ENCODE data around the gene ZNF385B. TPM values are rescaled to one million over a fixed set of nuclear protein-coding genes. Genes with fewer than 3 reads are reported as not detected.

The ZNF385B gene
- total RNA-seq, 2 experiments from 2014 or later: 113 to 178 TPM

GRCh38 chr2:179720173-179720772, 141.1 kb downstream of the ZNF385B start:
- Histone ChIP-seq H3K9me3 (ENCODE audit: low read length) (no peaks in the 10 kb centered on the region), H3K4me1 (ENCODE audit: insufficient read depth, low read length, poor library complexity, severe bottlenecking) (no peaks in the 10 kb centered on the region), H3K4me3 (ENCODE audit: low read depth, low read length, poor library complexity, severe bottlenecking) (no peak overlapping the region), H2AFZ (ENCODE audit: low read length) (no peak overlapping the region), H3K9me2 (ENCODE audit: insufficient read depth, low read length) (no peaks in the 10 kb centered on the region), H3K4me2 (ENCODE audit: low read length) (no peak overlapping the region), H3K79me2 (ENCODE audit: insufficient read depth, low read depth, low read length) (peaks cover 39% of the 10 kb centered on the region), H3K36me3 (ENCODE audit: insufficient read depth, low read length) (peaks cover 43% of the 10 kb centered on the region), H4K20me1 (ENCODE audit: insufficient read depth, low read length) (0 out of 2 replicates have a peak, but pooled peaks cover 3% of the 10 kb centered on the region), H3K27ac (ENCODE audit: low read depth, low read length, poor library complexity, severe bottlenecking) (no peak overlapping the region)
- no TSS peak for BruUV-seq (replicated peaks)
- POLR2A ChIA-PET: interaction anchor here (0.7 kb wide), 1 partner anchor 261 kb away, joined by 3 read pairs; no protein-coding TSS in a partner anchor
- intact Hi-C loops (cut with micrococcal nuclease; ENCODE audit: unreplicated experiment): no loop called here
- no peak for DNase-seq (ENCODE audit: low spot score)
- CTCF ChIA-PET (ENCODE audit: unreplicated experiment): no interaction called here
- TF ChIP-seq EZH2phosphoT487 (IDR thresholded peaks at IDR 0.05; ENCODE audit: borderline replicate concordance, low read depth, low read length) (no peak), CTCF (conservative IDR thresholded peaks at IDR 0.05; ENCODE audit: low read length) (no peak)

GRCh38 chr2:179715871-179716270, 145.5 kb downstream of the ZNF385B start:
- no peaks in the 10 kb centered on the region for H3K9me2 ChIP-seq (ENCODE audit: insufficient read depth, low read length)
- no peaks in the 10 kb centered on the region for H3K4me1 ChIP-seq (ENCODE audit: insufficient read depth, low read length, poor library complexity, severe bottlenecking)
- no peak overlapping the region for H2AFZ ChIP-seq (ENCODE audit: low read length)
- intact Hi-C loops (cut with micrococcal nuclease; ENCODE audit: unreplicated experiment): no loop called here
- DNase-seq (ENCODE audit: low spot score): no peak
- H3K79me2 ChIP-seq (ENCODE audit: insufficient read depth, low read depth, low read length): peaks cover 11% of the 10 kb centered on the region; the same call in 1 of the 2 replicates
- H3K27ac ChIP-seq (ENCODE audit: low read depth, low read length, poor library complexity, severe bottlenecking): no peak overlapping the region
- ChIA-PET CTCF (ENCODE audit: unreplicated experiment) (no interaction called here), POLR2A (no interaction called here)
- H3K4me3 ChIP-seq (ENCODE audit: low read depth, low read length, poor library complexity, severe bottlenecking): no peak overlapping the region
- H3K9me3 ChIP-seq (ENCODE audit: low read length): no peaks in the 10 kb centered on the region
- no peak for TF ChIP-seq CTCF (conservative IDR thresholded peaks at IDR 0.05; ENCODE audit: low read length)
- no peak for TF ChIP-seq EZH2phosphoT487 (IDR thresholded peaks at IDR 0.05; ENCODE audit: borderline replicate concordance, low read depth, low read length)
- H3K36me3 ChIP-seq (ENCODE audit: insufficient read depth, low read length): peaks cover 79% of the 10 kb centered on the region
- BruUV-seq (replicated peaks): TSS peak; percentile 1
- H4K20me1 ChIP-seq (ENCODE audit: insufficient read depth, low read length): no peaks in the 10 kb centered on the region
- H3K4me2 ChIP-seq (ENCODE audit: low read length): no peak overlapping the region

- Histone ChIP-seq H3K4me2 (ENCODE audit: low read length) (no peak overlapping the region), H3K4me1 (ENCODE audit: insufficient read depth, low read length, poor library complexity, severe bottlenecking) (no peaks in the 10 kb centered on the region), H4K20me1 (ENCODE audit: insufficient read depth, low read length) (no peaks in the 10 kb centered on the region), H3K4me3 (ENCODE audit: low read depth, low read length, poor library complexity, severe bottlenecking) (no peak overlapping the region), H2AFZ (ENCODE audit: low read length) (no peak overlapping the region), H3K79me2 (ENCODE audit: insufficient read depth, low read depth, low read length) (peaks cover 8% of the 10 kb centered on the region; the same call in 1 of the 2 replicates), H3K9me3 (ENCODE audit: low read length) (no peaks in the 10 kb centered on the region), H3K36me3 (ENCODE audit: insufficient read depth, low read length) (peaks cover 86% of the 10 kb centered on the region), H3K9me2 (ENCODE audit: insufficient read depth, low read length) (no peaks in the 10 kb centered on the region), H3K27ac (ENCODE audit: low read depth, low read length, poor library complexity, severe bottlenecking) (no peak overlapping the region)
- DNase-seq (ENCODE audit: low spot score): no peak
- TF ChIP-seq CTCF (conservative IDR thresholded peaks at IDR 0.05; ENCODE audit: low read length) (no peak), EZH2phosphoT487 (IDR thresholded peaks at IDR 0.05; ENCODE audit: borderline replicate concordance, low read depth, low read length) (no peak)
- BruUV-seq (replicated peaks): no TSS peak
- ChIA-PET CTCF (ENCODE audit: unreplicated experiment) (no interaction called here), POLR2A (interaction anchor here (0.5 to 1.0 kb wide), 2 partner anchors 44 to 246 kb away, joined by 3 read pairs; no protein-coding TSS in a partner anchor)
- intact Hi-C loops (cut with micrococcal nuclease; ENCODE audit: unreplicated experiment): no loop called here
These were observed 146.2 kb downstream of the ZNF385B start for GRCh38 chr2:179715196-179715595.

Measured in OCI-LY7 (cell line).